ENCODE data around the gene TCEAL1.

DNA sequence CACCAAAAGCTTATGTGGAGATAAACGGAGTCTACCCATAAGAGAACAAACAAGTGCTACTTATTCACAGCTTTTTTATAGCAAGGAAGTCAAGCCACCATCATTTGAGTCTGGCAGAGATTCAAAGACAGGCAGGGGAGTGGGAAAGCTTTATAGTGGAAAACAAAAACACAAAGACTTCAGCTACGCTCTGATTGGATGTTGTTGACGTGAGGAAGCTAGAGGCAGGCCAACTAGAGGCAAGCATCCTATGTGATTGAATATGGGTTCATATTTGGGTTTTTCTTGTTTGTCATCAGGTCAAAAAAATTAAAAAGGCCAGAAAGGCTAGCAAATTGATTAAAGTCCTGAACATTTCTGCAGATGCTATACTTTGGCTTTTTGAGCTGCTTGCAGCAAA is 44.2 kb upstream of the TCEAL1 start:
- TF ChIP-seq, protein P1, sequence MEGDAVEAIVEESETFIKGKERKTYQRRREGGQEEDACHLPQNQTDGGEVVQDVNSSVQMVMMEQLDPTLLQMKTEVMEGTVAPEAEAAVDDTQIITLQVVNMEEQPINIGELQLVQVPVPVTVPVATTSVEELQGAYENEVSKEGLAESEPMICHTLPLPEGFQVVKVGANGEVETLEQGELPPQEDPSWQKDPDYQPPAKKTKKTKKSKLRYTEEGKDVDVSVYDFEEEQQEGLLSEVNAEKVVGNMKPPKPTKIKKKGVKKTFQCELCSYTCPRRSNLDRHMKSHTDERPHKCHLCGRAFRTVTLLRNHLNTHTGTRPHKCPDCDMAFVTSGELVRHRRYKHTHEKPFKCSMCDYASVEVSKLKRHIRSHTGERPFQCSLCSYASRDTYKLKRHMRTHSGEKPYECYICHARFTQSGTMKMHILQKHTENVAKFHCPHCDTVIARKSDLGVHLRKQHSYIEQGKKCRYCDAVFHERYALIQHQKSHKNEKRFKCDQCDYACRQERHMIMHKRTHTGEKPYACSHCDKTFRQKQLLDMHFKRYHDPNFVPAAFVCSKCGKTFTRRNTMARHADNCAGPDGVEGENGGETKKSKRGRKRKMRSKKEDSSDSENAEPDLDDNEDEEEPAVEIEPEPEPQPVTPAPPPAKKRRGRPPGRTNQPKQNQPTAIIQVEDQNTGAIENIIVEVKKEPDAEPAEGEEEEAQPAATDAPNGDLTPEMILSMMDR (IDR thresholded peaks at IDR 0.05) = no peak
- TF ChIP-seq EP300 (IDR thresholded peaks at IDR 0.05; ENCODE audit: borderline replicate concordance in 1 of 2, low read depth in 1 of 2, low read length in 1 of 2) (no peak), TAF1 (IDR thresholded peaks at IDR 0.05; ENCODE audit: borderline replicate concordance, low read depth, low read length) (no peak), YY1 (IDR thresholded peaks at IDR 0.05; ENCODE audit: low read depth) (no peak), EZH2phosphoT487 (IDR thresholded peaks at IDR 0.05; ENCODE audit: borderline replicate concordance, low read depth) (no peak)
- TF ChIP-seq, protein P2, sequence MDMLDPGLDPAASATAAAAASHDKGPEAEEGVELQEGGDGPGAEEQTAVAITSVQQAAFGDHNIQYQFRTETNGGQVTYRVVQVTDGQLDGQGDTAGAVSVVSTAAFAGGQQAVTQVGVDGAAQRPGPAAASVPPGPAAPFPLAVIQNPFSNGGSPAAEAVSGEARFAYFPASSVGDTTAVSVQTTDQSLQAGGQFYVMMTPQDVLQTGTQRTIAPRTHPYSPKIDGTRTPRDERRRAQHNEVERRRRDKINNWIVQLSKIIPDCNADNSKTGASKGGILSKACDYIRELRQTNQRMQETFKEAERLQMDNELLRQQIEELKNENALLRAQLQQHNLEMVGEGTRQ (IDR thresholded peaks at IDR 0.05; ENCODE audit: borderline replicate concordance, low read depth, low read length) = no peak
